Stimulated activated CD4-positive, alpha-beta T cell treated with anti-CD3 and anti-CD28 coated beads, TNF-alpha, amount 100 ng/mL, for 24 hours (primary cell): ENCODE results near the gene SMARCE1.
A peak's percentile ranks its signal among the peaks of the same experiment; 100 is the strongest.
"Not testable (repeated sequence)": the region's sequence is repeated elsewhere in the genome, so short reads cannot be mapped to it uniquely, and the experiment has no call there.

Experiments used
- DNase-seq, 3 experiments: peaks; one replicate each; pipeline ENCODE4 v3.0.0-alpha.2; 2020; ENCODE audit warnings: low read depth in 3 of 3

Gene SMARCE1

GRCh38 chr17:40611840-40612474 lies 35.7 kb downstream of the SMARCE1 start:
- no peak for DNase-seq

GRCh38 chr17:40610359-40610758 lies 37.3 kb downstream of the SMARCE1 start:
- DNase-seq: no peak

- DNase-seq: no peak
Measured at GRCh38 chr17:40608061-40608581, 39.5 kb downstream of the SMARCE1 start.

- no peak for DNase-seq
Measured at GRCh38 chr17:40607641-40608040, 40.0 kb downstream of the SMARCE1 start.

- DNase-seq: no peak
Measured at GRCh38 chr17:40606548-40607353, 40.9 kb downstream of the SMARCE1 start.

GRCh38 chr17:40605306-40605705 lies 42.3 kb downstream of the SMARCE1 start:
- DNase-seq: peak in 2 of 3 experiments; percentile 65 to 67

- DNase-seq: no peak
Measured at GRCh38 chr17:40604327-40605080, 43.1 kb downstream of the SMARCE1 start.

GRCh38 chr17:40602445-40603443 lies 44.9 kb downstream of the SMARCE1 start:
- DNase-seq: peak; percentile 60 to 80 (median 65)

GRCh38 chr17:40600486-40601046 lies 47.1 kb downstream of the SMARCE1 start:
- no peak for DNase-seq

- DNase-seq: no peak
Measured at GRCh38 chr17:40599468-40599763, 48.2 kb downstream of the SMARCE1 start.

- peak in 2 of 3 experiments; percentile 76 to 86 for DNase-seq
Measured at GRCh38 chr17:40598619-40599467, 48.8 kb downstream of the SMARCE1 start.

- no peak for DNase-seq
Measured at GRCh38 chr17:40598301-40598618, 49.4 kb downstream of the SMARCE1 start.

- no peak for DNase-seq
Measured at GRCh38 chr17:40597556-40598300, 49.9 kb downstream of the SMARCE1 start.

- DNase-seq: no peak
Measured at GRCh38 chr17:40597156-40597555, 50.5 kb downstream of the SMARCE1 start.

GRCh38 chr17:40596261-40596919 lies 51.2 kb downstream of the SMARCE1 start:
- no peak for DNase-seq

- DNase-seq: no peak
Measured at GRCh38 chr17:40590742-40591141, 56.9 kb downstream of the SMARCE1 start.

- no peak for DNase-seq
Measured at GRCh38 chr17:40588552-40588951, 59.1 kb downstream of the SMARCE1 start.

GRCh38 chr17:40586264-40586663 lies 61.4 kb downstream of the SMARCE1 start:
- not testable (repeated sequence) for DNase-seq

GRCh38 chr17:40584950-40585349 lies 62.7 kb downstream of the SMARCE1 start:
- DNase-seq: not testable (repeated sequence)
